Measurements from ENCODE around the gene ZNF784.

The ZNF784 gene

GRCh38 chr19:55599468-55599841, 24.9 kb downstream of the ZNF784 start, which contains the start of gene FIZ1:
Gene FIZ1, minus strand, starts transcription at chr19:55599517. Its CDS starts 1,652 bp downstream, at chr19:55597865.
- DNase-seq (ENCODE audit: extremely low spot score): peak; percentile 79
- CTCF ChIA-PET: interaction anchor here (0.6 to 0.7 kb wide), 4 partner anchors 34 to 72 kb away, joined by 3 to 5 read pairs (median 3); no protein-coding TSS in a partner anchor
- POLR2A ChIA-PET: interaction anchor here (0.8 to 2.1 kb wide), 20 partner anchors 9 to 298 kb away, joined by 3 to 29 read pairs (median 5); partner anchors contain the start of genes U2AF2, ZNF579, ZNF628 and ZNF784
- TF ChIP-seq ELF4 (IDR thresholded peaks at IDR 0.05) (peak; percentile 67; the same call in 1 of the 2 replicates), TARDBP (IDR thresholded peaks at IDR 0.05) (no peak)

DNA sequence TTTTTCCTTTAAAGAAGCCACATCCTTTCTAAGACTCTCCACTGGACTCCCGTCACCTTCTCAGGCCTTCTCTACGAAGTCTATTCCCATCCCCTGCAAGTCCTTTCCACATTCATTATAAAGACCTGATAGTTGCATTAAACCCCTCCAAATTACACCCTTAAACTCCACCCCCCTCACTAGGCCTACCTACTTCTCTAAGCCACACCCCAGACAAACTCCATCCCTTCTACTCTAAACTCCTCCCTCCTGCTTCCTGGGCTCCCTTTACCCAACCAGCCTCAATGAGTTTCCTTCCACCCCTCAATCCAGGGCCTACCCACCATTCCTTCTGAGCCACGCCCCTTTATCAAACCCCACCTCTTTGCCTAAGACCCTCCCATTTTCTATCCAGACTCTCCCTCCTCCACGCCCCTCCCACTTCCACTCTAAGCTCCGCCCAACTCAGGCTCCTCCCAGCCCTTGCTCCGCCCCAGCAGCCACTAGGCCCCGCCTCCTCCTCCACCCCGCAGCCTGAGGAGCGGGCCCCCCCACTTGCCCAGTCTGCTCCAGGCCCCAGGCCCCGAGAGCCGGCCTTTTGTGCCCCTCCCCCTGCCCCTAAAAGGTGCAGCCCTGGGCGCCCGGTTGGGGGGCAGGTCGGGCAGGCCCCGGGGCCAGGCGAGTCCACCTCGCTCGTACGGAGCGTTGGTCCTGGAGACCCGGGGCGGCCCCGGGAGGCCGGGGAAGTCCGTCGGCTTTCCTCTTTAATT, 25.5 kb downstream of the ZNF784 start:
- TF ChIP-seq SUZ12 (IDR thresholded peaks at IDR 0.05): no peak
- 0 out of 2 replicates have a peak, but pooled peaks have one; percentile 20 for TF ChIP-seq SP1 (IDR thresholded peaks at IDR 0.05)
- TF ChIP-seq NFRKB (IDR thresholded peaks at IDR 0.05): no peak
- TF ChIP-seq HDGF (IDR thresholded peaks at IDR 0.05; ENCODE audit: borderline replicate concordance): 0 out of 2 replicates have a peak, but pooled peaks have one; percentile 78
- peak; percentile 78; the same call in 1 of the 2 replicates for TF ChIP-seq FOXM1 (IDR thresholded peaks at IDR 0.05; ENCODE audit: borderline replicate concordance)
- no peak for TF ChIP-seq FOXK2 (IDR thresholded peaks at IDR 0.05)
- ChIA-PET POLR2A (interaction anchor here (0.6 to 2.1 kb wide), 20 partner anchors 8 to 298 kb away, joined by 3 to 29 read pairs (median 5); partner anchors contain the start of genes U2AF2, ZNF579, ZNF628 and ZNF784), CTCF (interaction anchor here (0.6 to 0.7 kb wide), 3 partner anchors 34 to 73 kb away, joined by 3 read pairs; no protein-coding TSS in a partner anchor)
- peak; percentile 90 for DNase-seq (ENCODE audit: extremely low spot score)

DNA sequence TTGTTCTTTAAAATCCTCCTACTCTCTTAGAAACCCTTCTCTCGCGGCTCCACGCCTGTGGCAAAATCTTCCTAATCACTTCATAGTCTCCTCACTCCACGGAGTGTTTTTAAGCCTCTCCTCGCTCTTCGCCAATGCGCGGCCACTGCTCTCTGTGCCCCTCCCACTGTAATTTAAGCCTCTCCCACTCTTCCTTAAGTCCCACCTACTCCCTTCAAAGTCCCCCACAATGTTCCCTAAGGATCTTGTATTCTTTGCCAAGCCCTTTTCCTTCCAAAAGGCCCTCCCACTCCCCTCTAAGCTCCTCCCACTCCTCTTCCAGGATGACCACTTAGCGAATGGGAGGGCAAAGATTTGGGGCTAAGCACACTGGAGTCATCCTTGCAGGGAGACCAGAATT, 26.3 kb downstream of the ZNF784 start:
- no peak for DNase-seq (ENCODE audit: extremely low spot score)
- no peak for TF ChIP-seq BHLHE40 (IDR thresholded peaks at IDR 0.05; ENCODE audit: borderline replicate concordance)
- no peak for TF ChIP-seq SP1 (IDR thresholded peaks at IDR 0.05)
- no peak for TF ChIP-seq FOXM1 (IDR thresholded peaks at IDR 0.05; ENCODE audit: borderline replicate concordance)
- no peak for TF ChIP-seq PKNOX1 (IDR thresholded peaks at IDR 0.05)
- TF ChIP-seq SUZ12 (IDR thresholded peaks at IDR 0.05): no peak
- TF ChIP-seq ZNF384 (IDR thresholded peaks at IDR 0.05): no peak
- no peak for TF ChIP-seq ARNT (IDR thresholded peaks at IDR 0.05)
- no peak for TF ChIP-seq CTBP1 (IDR thresholded peaks at IDR 0.05; ENCODE audit: borderline replicate concordance)
- no peak for TF ChIP-seq ELF4 (IDR thresholded peaks at IDR 0.05)
- no peak for TF ChIP-seq L3MBTL2 (conservative IDR thresholded peaks at IDR 0.05)
- TF ChIP-seq FOXA1 (IDR thresholded peaks at IDR 0.05): no peak
- TF ChIP-seq LEF1 (IDR thresholded peaks at IDR 0.05; ENCODE audit: borderline replicate concordance): no peak
- no peak for TF ChIP-seq NFRKB (IDR thresholded peaks at IDR 0.05)
- TF ChIP-seq TARDBP (IDR thresholded peaks at IDR 0.05): no peak
- no peak for TF ChIP-seq FOXK2 (IDR thresholded peaks at IDR 0.05)
- no peak for TF ChIP-seq HDGF (IDR thresholded peaks at IDR 0.05; ENCODE audit: borderline replicate concordance)
- ChIA-PET CTCF (no interaction called here), POLR2A (interaction anchor here (0.5 to 2.1 kb wide), 2 partner anchors 10 to 45 kb away, joined by 3 to 29 read pairs; no protein-coding TSS in a partner anchor)

- POLR2A ChIA-PET: interaction anchor here (0.5 kb wide), 1 partner anchor 45 kb away, joined by 3 read pairs; no protein-coding TSS in a partner anchor
- TF ChIP-seq TARDBP (IDR thresholded peaks at IDR 0.05) (no peak), ELF4 (IDR thresholded peaks at IDR 0.05) (no peak)
- CTCF ChIA-PET: no interaction called here
- DNase-seq (ENCODE audit: extremely low spot score): no peak
These were observed 26.9 kb downstream of the ZNF784 start for GRCh38 chr19:55597501-55597921.

- DNase-seq (ENCODE audit: extremely low spot score): no peak
- CTCF ChIA-PET: no interaction called here
- TF ChIP-seq SUZ12 (IDR thresholded peaks at IDR 0.05) (no peak), FOXK2 (IDR thresholded peaks at IDR 0.05) (no peak), NFRKB (IDR thresholded peaks at IDR 0.05) (no peak), ZNF384 (IDR thresholded peaks at IDR 0.05) (no peak), ELF4 (IDR thresholded peaks at IDR 0.05) (no peak), SP1 (IDR thresholded peaks at IDR 0.05) (no peak), TARDBP (IDR thresholded peaks at IDR 0.05) (no peak), PKNOX1 (IDR thresholded peaks at IDR 0.05) (no peak), L3MBTL2 (conservative IDR thresholded peaks at IDR 0.05) (no peak), LEF1 (IDR thresholded peaks at IDR 0.05; ENCODE audit: borderline replicate concordance) (no peak), FOXM1 (IDR thresholded peaks at IDR 0.05; ENCODE audit: borderline replicate concordance) (no peak)
- POLR2A ChIA-PET: no interaction called here
These were observed 28.1 kb downstream of the ZNF784 start for GRCh38 chr19:55596304-55596703.

DNA sequence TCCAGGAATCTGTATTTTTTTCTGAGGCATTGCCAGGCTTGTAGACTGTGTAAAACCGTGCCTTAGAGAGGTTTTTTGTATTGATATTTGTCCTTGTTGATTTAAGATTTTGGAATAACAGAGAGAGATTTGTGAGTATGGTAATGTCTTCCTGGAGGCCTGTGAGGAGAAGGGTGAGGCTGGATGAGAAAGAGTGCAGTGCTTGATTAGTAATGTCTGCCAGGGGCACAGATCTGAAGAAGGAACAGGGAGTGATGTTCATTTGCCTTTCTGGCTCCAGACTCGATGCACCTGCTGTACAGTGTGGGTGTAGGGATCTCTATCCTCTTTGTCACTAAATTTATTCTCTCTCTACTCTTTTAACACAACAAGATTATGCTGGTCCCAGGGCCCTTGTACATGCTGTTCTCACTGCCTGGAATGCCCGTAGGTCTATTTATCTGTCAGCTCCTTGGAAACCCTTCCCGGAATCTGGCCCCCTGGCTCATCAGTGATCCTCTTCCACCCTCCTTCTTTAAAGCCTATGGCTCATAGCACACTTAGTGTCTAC, 29.3 kb downstream of the ZNF784 start:
- POLR2A ChIA-PET: no interaction called here
- CTCF ChIA-PET: no interaction called here
- TF ChIP-seq ZNF384 (IDR thresholded peaks at IDR 0.05) (no peak), PKNOX1 (IDR thresholded peaks at IDR 0.05) (no peak), FOXK2 (IDR thresholded peaks at IDR 0.05) (no peak), ARNT (IDR thresholded peaks at IDR 0.05) (no peak), CTBP1 (IDR thresholded peaks at IDR 0.05; ENCODE audit: borderline replicate concordance) (no peak), BHLHE40 (IDR thresholded peaks at IDR 0.05; ENCODE audit: borderline replicate concordance) (no peak), SUZ12 (IDR thresholded peaks at IDR 0.05) (no peak)
- DNase-seq (ENCODE audit: extremely low spot score): no peak

Data from HEK293T (cell line).